Activated T-cell treated with anti-CD3 and anti-CD28 coated beads for 1 hour (primary cell): ENCODE results near the gene GNPNAT1.
A peak's percentile ranks its signal among the peaks of the same experiment; 100 is the strongest.

ENCODE experiments used
- DNase-seq: peaks from one replicate; pipeline ENCODE4 v3.0.0-alpha.2; 2020; ENCODE audit warnings: low read depth

The GNPNAT1 gene

GRCh38 chr14:52791223-52792096, at the start of gene GNPNAT1:
TSS of gene GNPNAT1 (minus strand) at chr14:52791607. CDS start at chr14:52784650, 6,957 bp downstream.
- peak; percentile 78 for DNase-seq

GRCh38 chr14:52840877-52841276, 49.5 kb upstream of the GNPNAT1 start:
- DNase-seq = no peak

GRCh38 chr14:52837451-52837850, 46.0 kb upstream of the GNPNAT1 start:
- DNase-seq = no peak

GRCh38 chr14:52836063-52836462, 44.7 kb upstream of the GNPNAT1 start:
- no peak for DNase-seq

GRCh38 chr14:52835122-52835903, 43.9 kb upstream of the GNPNAT1 start:
- DNase-seq = no peak

GRCh38 chr14:52834440-52834842, 43.0 kb upstream of the GNPNAT1 start:
- DNase-seq = no peak

GRCh38 chr14:52833891-52834290, 42.5 kb upstream of the GNPNAT1 start:
- no peak for DNase-seq

GRCh38 chr14:52829527-52830185, 38.2 kb upstream of the GNPNAT1 start:
- no peak for DNase-seq

- DNase-seq = no peak
These were observed 36.0 kb upstream of the GNPNAT1 start for GRCh38 chr14:52827426-52827825.

GRCh38 chr14:52825085-52825484, 33.7 kb upstream of the GNPNAT1 start:
- DNase-seq = no peak

- no peak for DNase-seq
These were observed 33.1 kb upstream of the GNPNAT1 start for GRCh38 chr14:52824462-52824861.

- DNase-seq = no peak
These were observed 30.4 kb upstream of the GNPNAT1 start for GRCh38 chr14:52821805-52822250.

GRCh38 chr14:52808101-52808500, 16.7 kb upstream of the GNPNAT1 start:
- no peak for DNase-seq

GRCh38 chr14:52806115-52806514, 14.7 kb upstream of the GNPNAT1 start:
- no peak for DNase-seq

- no peak for DNase-seq
These were observed 11.2 kb upstream of the GNPNAT1 start for GRCh38 chr14:52802597-52802996.

- DNase-seq = no peak
These were observed 9.8 kb upstream of the GNPNAT1 start for GRCh38 chr14:52801014-52801712.

GRCh38 chr14:52798826-52799225, 7.4 kb upstream of the GNPNAT1 start:
- no peak for DNase-seq

- DNase-seq = no peak
These were observed 6.2 kb upstream of the GNPNAT1 start for GRCh38 chr14:52797653-52798052.

- no peak for DNase-seq
These were observed 1.7 kb upstream of the GNPNAT1 start for GRCh38 chr14:52793061-52793460.

GRCh38 chr14:52792097-52792415, 649 bp upstream of the GNPNAT1 start:
- DNase-seq = no peak

GRCh38 chr14:52790756-52791222, 618 bp downstream of the GNPNAT1 start:
- DNase-seq = no peak
